Activated CD4-positive, alpha-beta T cell treated with anti-CD3 and anti-CD28 coated beads, Interleukin-2, amount 50 U/mL, for 48 hours (primary cell): ENCODE measurements around the gene PLCH1.

Experiments
- DNase-seq, 2 experiments: peaks; one replicate each; pipeline ENCODE4 v3.0.0-alpha.2; 2020

The PLCH1 gene

GRCh38 chr3:155682426-155683343 is 62.2 kb downstream of the PLCH1 start:
- DNase-seq = no peak

GRCh38 chr3:155676252-155676981 is 68.5 kb downstream of the PLCH1 start:
- no peak for DNase-seq

DNA sequence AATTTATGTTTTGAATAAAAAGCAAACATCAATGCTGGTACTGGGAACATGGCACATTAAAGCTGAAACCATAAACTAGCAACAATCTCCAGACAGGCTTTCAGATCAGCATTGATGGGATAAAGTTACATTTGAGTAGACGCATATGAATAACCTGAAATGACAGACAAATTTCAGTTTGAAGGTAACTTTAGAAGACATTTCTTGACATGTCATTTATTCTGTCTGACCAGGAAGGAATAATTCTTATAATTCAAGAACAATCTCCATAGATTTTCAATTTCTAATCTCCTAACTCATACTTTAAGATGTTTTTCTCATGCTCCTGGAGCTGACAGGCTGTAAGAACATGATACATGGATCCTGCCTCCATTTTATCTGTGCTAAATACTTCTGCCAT is 69.8 kb downstream of the PLCH1 start:
- DNase-seq = no peak

- no peak for DNase-seq
Observed at GRCh38 chr3:155673421-155673820, 71.5 kb downstream of the PLCH1 start.

DNA sequence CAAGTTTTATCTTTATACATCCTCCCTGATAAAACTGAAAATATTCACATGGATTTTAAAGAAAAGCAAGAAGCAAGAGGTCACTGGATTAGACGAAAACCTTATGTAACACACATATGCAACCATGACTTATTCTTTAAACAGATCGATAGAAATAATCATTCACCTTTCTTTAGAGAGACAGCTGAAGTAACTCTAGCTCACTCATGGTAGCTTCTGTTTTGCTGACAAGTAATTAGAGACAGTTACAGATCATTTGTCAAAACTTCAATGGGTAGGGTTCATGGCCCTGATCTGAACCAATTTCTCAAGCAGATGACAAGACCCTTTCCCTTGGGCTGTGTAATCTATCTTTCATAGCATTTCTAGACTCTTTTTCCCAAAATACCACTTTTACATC is 74.5 kb downstream of the PLCH1 start:
- no peak for DNase-seq

DNA sequence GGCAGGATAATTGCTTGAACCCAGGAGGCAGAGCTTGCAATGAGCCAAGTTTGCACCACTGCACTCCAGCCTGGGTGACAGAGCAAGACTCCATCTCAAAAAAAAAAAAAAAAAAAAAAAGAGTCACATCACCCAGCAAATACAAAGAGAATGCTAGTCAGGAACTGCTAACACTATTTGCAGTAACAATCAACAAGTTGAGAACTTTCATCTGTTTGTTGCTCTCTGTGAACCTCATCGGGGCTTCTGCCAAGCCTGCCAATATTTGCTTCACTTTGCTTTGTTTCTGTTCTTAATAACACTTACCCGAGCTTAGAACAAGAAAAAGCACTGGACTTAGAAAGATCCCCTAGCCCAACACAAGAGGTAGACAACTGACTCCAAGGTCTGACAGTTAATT is 76.9 kb downstream of the PLCH1 start:
- DNase-seq = no peak

- no peak for DNase-seq
Observed at GRCh38 chr3:155664925-155665695, 79.8 kb downstream of the PLCH1 start.

GRCh38 chr3:155663467-155664212 is 81.2 kb downstream of the PLCH1 start:
- DNase-seq = no peak

DNA sequence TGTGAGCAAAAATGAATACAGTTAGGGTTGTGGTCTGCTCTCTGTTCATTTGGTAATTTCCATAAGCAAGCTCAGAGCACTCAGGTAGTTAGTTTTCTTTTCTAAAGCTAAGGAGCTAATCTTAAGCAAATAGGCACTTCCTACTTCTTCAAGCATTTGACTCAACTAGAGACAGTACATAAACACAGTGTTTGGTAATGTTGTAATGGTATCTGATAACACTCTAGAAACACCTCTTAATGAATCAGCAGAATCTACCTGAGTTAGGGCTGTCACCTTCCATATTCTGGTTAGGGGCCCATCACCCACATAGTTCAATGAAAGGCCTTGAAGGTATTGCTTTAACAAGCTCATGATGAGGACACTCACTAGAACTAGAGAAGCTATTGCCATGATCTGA is 83.1 kb downstream of the PLCH1 start:
- no peak for DNase-seq

DNA sequence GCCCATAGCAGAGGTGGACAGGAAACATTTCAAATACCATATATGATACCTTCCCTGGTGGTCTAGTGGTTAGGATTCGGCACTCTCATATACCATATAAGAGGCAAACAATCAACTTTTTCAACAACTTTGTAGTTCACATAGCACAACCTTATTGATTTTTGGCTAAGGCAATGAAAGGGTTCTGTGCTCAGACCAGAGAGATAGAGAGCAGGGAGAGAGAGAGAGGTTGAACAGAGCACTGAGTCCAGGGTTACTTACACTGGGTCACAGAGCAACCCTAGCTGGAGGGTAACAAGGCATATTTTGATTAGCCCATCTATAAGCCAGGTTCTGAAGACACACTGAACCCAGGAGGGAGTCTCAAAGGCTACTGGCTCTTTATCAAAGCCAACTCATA is 83.8 kb downstream of the PLCH1 start:
- no peak for DNase-seq

GRCh38 chr3:155658671-155659261 is 86.1 kb downstream of the PLCH1 start:
- DNase-seq = no peak

DNA sequence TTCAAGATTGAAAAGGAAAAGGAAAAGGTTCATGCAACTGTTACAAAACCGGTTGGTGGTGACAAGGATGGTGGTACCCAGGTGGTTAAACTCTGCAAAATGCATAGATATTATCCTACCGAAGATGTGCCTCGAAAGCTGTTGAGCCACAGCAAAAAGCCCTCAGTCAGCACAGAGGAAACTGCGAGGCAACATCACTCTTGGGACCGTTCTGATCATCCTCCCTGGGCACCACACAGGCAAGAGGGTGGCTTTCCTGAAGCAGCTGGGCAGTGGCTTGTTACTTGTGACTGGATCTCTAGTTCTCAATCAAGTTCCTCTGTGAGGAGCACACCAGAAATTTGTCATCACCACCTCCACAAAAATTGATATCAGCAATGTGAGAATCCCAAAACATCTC is 86.9 kb downstream of the PLCH1 start:
- no peak for DNase-seq

DNA sequence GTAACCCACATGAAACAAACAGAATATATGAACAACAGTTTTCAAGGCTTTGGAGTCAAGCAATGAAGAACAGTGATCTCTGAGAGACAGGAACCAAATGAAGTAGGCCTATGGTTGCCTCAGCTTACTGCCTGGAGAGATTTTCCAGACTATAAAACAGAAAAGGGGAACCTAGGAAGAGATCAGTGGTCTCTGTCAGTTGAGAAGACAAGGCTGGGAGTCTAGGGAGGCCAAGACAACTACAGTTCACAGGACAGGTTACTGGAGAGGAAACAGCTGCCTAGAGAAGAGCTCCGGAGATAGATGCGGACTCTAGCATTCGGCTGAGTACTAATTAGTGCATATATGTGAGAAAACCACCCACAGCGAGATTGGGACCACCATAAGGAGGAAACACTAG is 87.7 kb downstream of the PLCH1 start:
- DNase-seq = no peak

DNA sequence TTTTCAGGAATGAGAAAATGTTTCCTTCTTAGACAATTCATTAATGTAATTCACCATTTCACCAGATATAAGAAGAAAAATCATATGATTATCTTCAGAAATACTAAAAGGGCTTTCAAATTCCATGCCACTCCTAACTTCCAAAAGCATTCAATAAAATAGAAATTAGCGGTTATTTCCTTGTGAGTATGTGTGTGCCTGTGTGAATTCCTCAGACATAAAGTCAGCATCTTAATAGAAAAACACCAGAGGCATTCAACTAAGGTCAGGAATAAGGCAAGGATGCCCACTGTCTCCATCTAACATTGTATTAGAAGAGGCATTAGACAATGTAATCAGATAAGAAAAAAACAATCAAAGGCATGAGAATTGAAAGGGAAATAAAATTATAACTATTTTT is 88.4 kb downstream of the PLCH1 start:
- DNase-seq = no peak

DNA sequence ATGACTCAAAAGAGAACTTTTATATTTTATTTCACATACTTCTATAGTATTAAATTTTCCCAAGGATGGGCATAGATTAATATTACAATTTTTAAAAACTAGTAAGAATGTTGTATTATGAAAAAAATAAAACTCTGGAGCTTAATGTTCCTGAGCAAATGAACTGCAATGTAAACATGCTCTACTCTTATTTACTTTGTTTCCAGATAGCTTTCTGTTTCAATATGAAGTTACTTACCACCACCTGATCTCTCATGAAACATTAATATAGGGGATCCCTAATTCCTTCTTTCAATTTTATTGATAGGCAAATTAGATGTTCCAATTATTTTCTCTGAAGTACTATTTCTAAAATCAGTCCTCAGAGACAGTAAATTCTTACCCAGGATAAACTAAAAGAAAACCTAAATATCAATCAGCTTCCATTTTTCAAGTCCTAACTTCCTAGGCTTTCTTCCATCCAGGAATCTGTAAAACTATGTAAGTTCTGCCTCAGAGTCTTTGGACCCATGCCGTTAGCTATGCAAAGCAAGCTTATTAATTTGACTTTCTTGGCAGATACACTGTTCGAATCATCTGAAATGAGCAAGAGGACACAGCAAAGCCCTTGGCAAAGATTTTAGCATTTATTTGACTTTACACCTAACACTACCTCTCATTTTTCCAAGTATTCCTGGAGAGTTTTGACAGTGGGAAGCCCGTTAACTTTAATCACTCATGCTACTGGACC is 93.2 kb downstream of the PLCH1 start:
- no peak for DNase-seq

GRCh38 chr3:155648013-155648591 is 96.8 kb downstream of the PLCH1 start:
- DNase-seq = no peak

GRCh38 chr3:155647206-155647605 is 97.7 kb downstream of the PLCH1 start:
- DNase-seq = no peak

DNA sequence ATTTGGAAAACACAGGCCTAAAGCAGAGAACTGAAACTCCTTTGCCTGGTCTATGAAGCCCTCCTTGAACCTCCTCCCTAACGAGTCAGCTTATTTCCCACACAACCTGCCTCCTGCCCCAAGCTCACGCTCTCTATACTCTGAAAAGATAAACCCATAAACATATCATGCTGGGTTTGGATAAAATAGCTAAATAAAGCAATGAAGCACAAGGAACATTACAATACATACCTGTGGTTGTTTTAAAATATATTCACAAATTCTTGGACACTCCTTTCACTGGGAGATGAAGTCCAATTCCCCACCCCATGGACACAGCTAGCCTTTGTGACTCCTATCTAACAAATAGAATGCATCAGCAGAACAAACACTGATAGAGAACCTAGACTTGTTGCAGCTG is 98.2 kb downstream of the PLCH1 start:
- DNase-seq = no peak

- DNase-seq = no peak
Observed at GRCh38 chr3:155646128-155646527, 98.7 kb downstream of the PLCH1 start.

DNA sequence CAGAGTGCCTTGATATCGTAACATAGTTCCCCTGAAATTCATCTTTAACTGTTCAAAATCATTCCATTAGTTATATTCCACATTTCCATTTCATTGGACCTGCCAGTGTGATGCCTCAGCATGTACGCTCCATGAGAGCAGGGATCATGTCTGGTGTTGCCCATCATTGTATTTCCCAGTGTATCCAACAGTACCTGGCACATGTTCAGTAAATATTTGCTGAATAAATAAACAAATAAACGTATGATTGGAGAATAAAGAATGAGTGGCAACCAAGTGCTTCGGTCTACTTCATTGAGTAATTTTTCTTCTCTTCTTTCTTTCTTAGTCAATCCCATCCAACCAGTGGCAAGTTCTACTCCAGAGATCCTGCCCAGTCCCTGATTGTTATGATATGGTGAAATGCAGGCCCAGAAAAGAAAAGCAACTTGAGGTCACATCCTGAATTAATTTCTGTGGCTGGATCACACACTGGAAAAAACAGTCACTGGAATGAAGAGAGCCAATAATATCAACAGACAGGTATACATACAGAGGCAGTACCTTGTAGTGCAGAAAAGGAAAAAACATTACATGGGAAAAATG is 101.2 kb downstream of the PLCH1 start:
- no peak for DNase-seq

DNA sequence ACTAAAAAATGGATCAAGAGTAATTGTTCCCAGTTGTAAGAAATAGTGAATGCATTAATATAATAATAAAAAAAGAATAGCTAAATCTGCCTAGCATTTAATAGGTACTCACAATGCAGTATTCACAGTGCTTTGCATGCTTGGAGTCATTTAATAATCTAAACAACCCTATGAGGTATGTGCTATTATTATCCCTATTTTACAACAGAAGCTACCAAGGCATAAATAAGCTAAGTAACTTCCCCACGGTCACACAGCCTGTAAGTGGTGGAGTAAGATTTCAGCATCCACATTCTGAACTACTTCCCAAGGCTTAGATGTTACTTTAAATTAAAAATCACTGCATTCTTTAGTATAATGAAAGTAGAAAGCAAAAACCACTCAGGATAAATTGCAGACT is 102.9 kb downstream of the PLCH1 start:
- DNase-seq = no peak
